Measurements from ENCODE around the gene CARS1. TPM values are rescaled to one million over a fixed set of nuclear protein-coding genes. Genes with fewer than 3 reads are reported as not detected.

The CARS1 gene
- total and polyA plus RNA-seq, 2 of the 4 experiments (the other 2 are of a cell fraction), result 72.7 to 78.3 TPM

GRCh38 chr11:3093281-3094191, 36.3 kb upstream of the CARS1 start:
- ATAC-seq (ENCODE audit: low read depth) (no peak), DNase-seq (no peak)
- peaks cover 0 to 15% of the 10 kb centered on the region in 2 experiments; a peak in 1 of 4 replicates for H3K79me1 ChIP-seq (ENCODE audit: low read depth in 1 of 2, low read length in 2 of 2)
- no peak overlapping the region for H3K18ac ChIP-seq (ENCODE audit: low read depth, low read length)
- no peak overlapping the region for H2BK15ac ChIP-seq (ENCODE audit: low read depth, low read length)
- in situ Hi-C loops (cut with MboI; ENCODE audit: low sequenced_read_pairs) (loop anchor here (5.0 kb wide), 1 partner anchor 51 kb away; no protein-coding TSS in a partner anchor), dilution Hi-C loops (cut with HindIII; ENCODE audit: low sequenced_read_pairs, unreplicated experiment) (no loop called here), intact Hi-C loops (cut with micrococcal nuclease) (loop anchor here (2.0 to 5.0 kb wide), 2 partner anchors 43 to 56 kb away; no protein-coding TSS in a partner anchor)
- H4K8ac ChIP-seq (ENCODE audit: low read depth in 2 of 2, low read length in 2 of 2), result no peak overlapping the region
- no peak overlapping the region for H2BK120ac ChIP-seq (ENCODE audit: low read depth, low read length)
- H4K20me1 ChIP-seq (ENCODE audit: insufficient read depth, low read length), result peaks cover 8% of the 10 kb centered on the region
- no TSS peak for BruUV-seq (replicated peaks)
- no peak overlapping the region for H2BK5ac ChIP-seq (ENCODE audit: low read depth, low read length, poor library complexity, severe bottlenecking)
- no peak overlapping the region for H3K23ac ChIP-seq (ENCODE audit: low read depth, low read length)
- no peak overlapping the region for H3K27ac ChIP-seq (ENCODE audit: insufficient read depth, low read length)
- no peaks in the 10 kb centered on the region for H3K9me3 ChIP-seq (ENCODE audit: control insufficient read depth, insufficient read depth, low read length)
- H3K36me3 ChIP-seq (ENCODE audit: control insufficient read depth, insufficient read depth, low read length), result peaks cover 50% of the 10 kb centered on the region
- no peak overlapping the region for H2AK9ac ChIP-seq (replicated peaks; ENCODE audit: low read depth, low read length, poor library complexity)
- H3K27me3 ChIP-seq (ENCODE audit: control insufficient read depth, insufficient read depth, low read length), result no peaks in the 10 kb centered on the region
- ChIA-PET POLR2A (ENCODE audit: unreplicated experiment) (interaction anchor here (0.5 kb wide), 1 partner anchor 20 kb away, joined by 4 read pairs; no protein-coding TSS in a partner anchor), CTCF (interaction anchor here (1.0 kb wide), 1 partner anchor 44 kb away, joined by 4 read pairs; no protein-coding TSS in a partner anchor)
- H2BK20ac ChIP-seq (ENCODE audit: low read depth, low read length), result no peak overlapping the region
- no peak overlapping the region for H4K5ac ChIP-seq (ENCODE audit: low read depth, low read length)
- peak overlapping the region; percentile 66 for H2AK5ac ChIP-seq (ENCODE audit: low read depth, low read length)
- H3K4me3 ChIP-seq (ENCODE audit: insufficient read depth, low read depth, low read length), result no peak overlapping the region
- H3K9ac ChIP-seq (ENCODE audit: low read depth, low read length), result no peak overlapping the region
- no peak overlapping the region for H3K4me2 ChIP-seq (ENCODE audit: low read depth, low read length)
- no peak overlapping the region for H3K56ac ChIP-seq (ENCODE audit: extremely low read depth, insufficient read depth, low read length)
- H3K14ac ChIP-seq (replicated peaks; ENCODE audit: low read depth, low read length), result no peak overlapping the region
- WGBS, 2 experiments (ENCODE audit: extremely low coverage in 2 of 2, insufficient read length in 1 of 2), result 86% methylated on average over 30 of the region's 36 CpGs; no CpG with 5 or more reads in 1 of the 2 experiments
- H3K9me1 ChIP-seq (ENCODE audit: insufficient read depth, low read length), result no peaks in the 10 kb centered on the region
- peaks cover 9% of the 10 kb centered on the region for H3K4me1 ChIP-seq (ENCODE audit: control insufficient read depth, insufficient read depth, low read length)
- peak overlapping the region; percentile 13 for H2AFZ ChIP-seq (replicated peaks; ENCODE audit: low read length, poor library complexity)
- 0 out of 2 replicates have a peak overlapping the region, but pooled peaks have one; percentile 9 for H4K91ac ChIP-seq (ENCODE audit: insufficient read depth, low read depth, low read length)
- no peak overlapping the region for H3K4ac ChIP-seq (ENCODE audit: low read depth, low read length)
- TF ChIP-seq CHD1 (IDR thresholded peaks at IDR 0.05; ENCODE audit: low read depth, low read length) (no peak), MAZ (IDR thresholded peaks at IDR 0.05; ENCODE audit: borderline replicate concordance, low read depth, low read length) (no peak), BHLHE40 (IDR thresholded peaks at IDR 0.05; ENCODE audit: low read depth, low read length) (no peak), SMC3 (IDR thresholded peaks at IDR 0.05; ENCODE audit: low read depth, low read length) (no peak), CTCF (conservative IDR thresholded peaks at IDR 0.05; ENCODE audit: low read depth, low read length) (no peak), MXI1 (IDR thresholded peaks at IDR 0.05; ENCODE audit: borderline replicate concordance, low read depth, low read length) (no peak), MAFK (IDR thresholded peaks at IDR 0.05; ENCODE audit: low read depth, low read length) (no peak), NFE2L2 (IDR thresholded peaks at IDR 0.05; ENCODE audit: low read depth, low read length) (no peak), RFX5 (IDR thresholded peaks at IDR 0.05; ENCODE audit: low read depth, low read length) (no peak), FOS (IDR thresholded peaks at IDR 0.05; ENCODE audit: low read depth, low read length) (no peak), POLR2A (IDR thresholded peaks at IDR 0.05; ENCODE audit: low read depth, low read length) (no peak), CEBPB (IDR thresholded peaks at IDR 0.05; ENCODE audit: low read depth, low read length) (no peak), RCOR1 (IDR thresholded peaks at IDR 0.05; ENCODE audit: insufficient replicate concordance, low read length) (no peak), ELK1 (IDR thresholded peaks at IDR 0.05; ENCODE audit: borderline replicate concordance, low read depth, low read length) (no peak), RAD21 (IDR thresholded peaks at IDR 0.05; ENCODE audit: low read length) (no peak)

Measured in IMR-90 (cell line).